D341Med (cell line): ENCODE results near the gene ADGRA1.

Experiments
- DNase-seq: peaks from one replicate; pipeline ENCODE4 v3.0.0; 2012; ENCODE audit warnings: low spot score

The ADGRA1 gene

DNA sequence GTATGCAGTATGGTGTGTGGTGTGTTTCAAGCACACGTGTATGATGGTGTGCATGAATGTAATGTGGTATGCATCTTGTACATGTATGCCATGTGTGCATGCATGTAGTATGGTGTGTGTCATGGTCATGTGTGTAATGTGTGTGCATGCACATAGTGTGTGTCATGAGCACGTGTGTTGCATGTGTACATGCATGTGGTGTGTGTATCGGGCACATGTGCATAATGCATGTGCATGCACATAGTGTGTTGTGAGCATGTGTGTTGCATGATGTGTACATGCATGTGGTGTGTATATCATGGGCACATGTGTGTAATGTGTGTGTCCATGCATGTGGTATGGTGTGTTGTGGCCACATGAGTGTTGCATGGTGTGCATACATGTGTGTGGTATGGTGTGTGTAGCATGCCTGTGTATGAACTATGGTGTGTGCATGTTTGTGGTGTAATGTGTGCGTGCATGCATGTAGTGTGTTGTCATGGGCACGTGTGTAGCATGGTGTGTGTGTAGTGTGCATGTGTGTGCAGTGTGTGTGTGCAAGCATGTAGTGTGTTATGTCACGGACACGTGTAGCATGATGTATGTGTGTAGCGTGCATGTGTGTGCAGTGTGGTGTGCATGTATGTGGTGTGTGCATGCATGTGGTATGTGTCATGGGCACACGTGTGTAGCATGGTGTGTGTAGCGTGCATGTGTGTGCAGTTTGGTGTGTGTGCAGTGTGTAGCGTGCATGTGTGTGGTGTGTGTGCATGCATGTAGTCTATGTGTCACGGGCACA, 89.8 kb downstream of the ADGRA1 start:
- no peak for DNase-seq

DNA sequence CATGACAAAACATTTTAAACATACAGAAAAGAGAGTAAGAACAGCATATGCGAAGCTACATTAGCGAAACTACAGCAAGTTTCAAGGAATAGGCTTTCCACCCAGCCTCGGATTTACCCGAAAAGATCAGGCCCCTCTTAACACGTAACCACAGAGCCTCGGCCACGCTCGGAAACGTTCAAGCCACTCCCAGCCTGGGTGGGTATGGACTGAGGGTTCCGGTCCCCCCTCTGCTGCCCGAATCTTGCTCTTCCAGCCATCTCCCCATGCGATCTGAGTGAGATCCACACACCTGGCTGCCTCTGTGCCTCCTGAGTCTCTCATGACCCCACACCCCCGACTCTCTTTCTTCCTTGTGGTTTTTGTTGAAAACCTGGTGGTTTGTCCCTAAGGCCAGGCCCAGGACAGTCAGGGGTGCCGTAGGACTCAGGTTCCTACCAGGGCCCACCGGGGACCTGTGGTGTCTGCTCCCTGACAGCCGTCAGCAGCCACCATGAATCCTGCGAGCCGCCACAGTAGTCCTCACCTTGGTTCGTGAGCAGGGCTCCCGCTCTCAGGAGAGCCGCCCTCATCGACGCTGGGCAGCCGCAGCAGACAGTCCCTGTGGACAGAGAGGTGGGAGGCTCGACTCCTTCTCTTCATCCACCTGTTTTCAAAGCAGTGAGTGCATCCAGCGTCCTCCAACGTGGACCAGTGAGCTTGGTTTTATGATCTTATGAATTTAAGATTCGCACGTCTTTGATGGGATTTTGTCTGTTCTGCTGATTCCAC, 90.8 kb downstream of the ADGRA1 start:
- no peak for DNase-seq

DNA sequence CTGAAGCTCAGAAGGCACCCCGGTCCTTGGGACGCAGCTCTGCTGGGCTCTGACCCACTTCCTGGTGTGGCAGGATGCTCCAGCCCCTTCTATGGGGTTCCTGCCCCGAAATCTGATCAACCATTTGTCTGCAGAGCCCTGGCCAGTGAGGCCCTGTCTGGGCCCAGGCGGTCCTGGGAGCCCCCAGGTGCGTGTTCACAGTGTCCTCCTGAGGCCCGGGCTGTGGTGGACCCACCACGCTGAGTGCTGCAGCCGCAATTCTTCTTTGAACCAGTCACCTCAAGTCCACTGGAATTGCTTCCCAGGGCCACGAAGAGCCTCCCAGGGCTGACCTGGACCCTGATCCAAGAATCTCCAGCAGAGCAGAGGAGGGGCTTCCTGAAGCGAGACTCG, 91.4 kb downstream of the ADGRA1 start:
- DNase-seq = no peak

DNA sequence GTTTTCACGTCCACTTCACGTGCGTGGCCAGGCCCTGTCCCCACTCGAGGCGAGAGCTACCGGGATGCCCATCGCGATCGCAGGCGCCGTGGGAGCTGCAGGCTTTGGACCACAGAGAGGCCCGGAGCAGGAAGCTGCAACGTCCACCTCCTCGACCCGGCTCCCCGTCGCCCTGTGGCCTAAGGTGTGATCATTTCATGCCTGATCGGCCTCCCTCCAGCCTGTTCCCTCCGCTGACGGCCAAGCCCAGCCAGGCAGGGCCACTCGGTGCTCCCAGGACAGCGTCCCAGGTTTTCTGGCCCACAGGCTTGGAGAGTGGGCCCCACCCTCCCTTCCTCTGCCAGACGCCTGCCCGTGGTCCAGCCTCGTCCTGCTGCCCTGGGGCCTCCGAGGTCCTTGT, 91.9 kb downstream of the ADGRA1 start:
- no peak for DNase-seq

DNA sequence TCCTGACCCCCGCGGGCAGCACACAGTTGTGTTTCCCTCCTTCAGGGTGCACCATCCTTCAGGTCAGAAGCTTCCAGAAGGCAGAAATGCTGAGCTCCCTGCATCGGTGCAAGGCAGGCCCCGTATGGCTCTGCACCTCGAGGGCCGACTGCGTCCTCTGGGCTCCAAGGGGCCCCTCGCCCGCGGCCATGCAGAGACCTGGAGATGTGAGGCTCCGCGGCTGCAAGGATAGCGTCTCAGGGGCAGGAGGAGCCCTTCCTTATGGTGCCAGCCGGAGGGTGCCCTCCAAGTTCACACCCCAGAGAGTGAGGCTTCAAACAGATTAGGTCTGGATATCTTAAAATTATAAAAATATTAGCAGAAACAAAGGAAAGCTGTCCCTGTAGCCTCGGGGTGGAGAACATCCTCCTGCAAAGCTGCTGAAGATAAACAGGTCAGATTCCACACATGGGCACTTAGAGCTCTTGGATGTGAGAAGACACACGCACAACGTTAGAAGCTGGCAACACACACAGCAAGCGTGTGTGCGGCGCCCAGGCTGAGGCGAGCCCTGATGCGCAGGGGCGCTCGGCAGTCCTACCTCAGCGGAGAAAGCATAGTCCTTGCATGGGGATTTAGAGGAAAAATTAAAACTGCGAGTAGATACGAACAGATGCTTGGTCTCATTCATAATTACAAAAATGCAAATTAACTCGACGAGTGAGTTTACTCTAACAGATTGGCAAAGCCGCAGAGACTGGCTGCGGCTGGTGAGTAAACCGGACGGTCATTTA, 92.7 kb downstream of the ADGRA1 start:
- no peak for DNase-seq

DNA sequence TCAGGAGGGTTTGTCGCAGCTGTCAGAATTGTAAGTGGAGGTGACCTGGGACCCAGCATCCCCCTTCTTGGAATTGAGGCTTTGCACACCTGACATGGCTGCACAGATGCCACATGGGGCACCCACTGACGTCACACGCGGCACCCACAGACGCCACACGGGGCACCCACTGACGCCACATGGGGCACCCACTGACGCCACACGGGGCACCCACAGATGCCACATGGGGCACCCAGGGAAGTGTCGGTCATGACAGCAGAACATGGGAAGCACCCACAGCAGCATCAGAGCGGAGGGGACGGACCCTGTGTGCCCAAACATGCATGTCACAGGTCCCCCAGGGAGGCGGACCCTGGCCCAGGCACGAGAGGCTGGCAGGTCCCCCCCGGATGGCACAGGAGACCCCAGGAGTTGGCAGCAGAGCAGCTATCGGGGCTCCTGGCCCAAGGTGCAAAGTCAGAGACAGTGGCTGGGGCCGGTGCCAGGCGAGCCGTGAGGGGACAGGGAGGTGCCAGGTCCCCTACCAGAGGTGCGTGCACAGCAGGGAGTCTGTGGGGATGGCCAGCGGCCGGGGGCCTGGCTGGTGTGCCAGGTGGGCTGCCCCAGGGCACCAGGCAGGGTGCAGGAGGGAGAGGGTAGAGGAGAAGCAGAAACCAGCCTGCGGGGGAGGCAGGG, 93.4 kb downstream of the ADGRA1 start:
- no peak for DNase-seq
